ENCODE results near the gene FGR.

Gene FGR

GRCh38 chr1:27605796-27606707, 28.9 kb downstream of the FGR start:
- Mint-ChIP-seq H3K9me3 (ENCODE audit: low read depth) (no peaks in the 10 kb centered on the region), H3K36me3 (no peaks in the 10 kb centered on the region), H3K4me3 (peak overlapping the region; percentile 34), H3K27ac (peak overlapping the region; percentile 77), H3K4me1 (ENCODE audit: low read depth) (peaks cover 30% of the 10 kb centered on the region), H3K27me3 (no peaks in the 10 kb centered on the region)

DNA sequence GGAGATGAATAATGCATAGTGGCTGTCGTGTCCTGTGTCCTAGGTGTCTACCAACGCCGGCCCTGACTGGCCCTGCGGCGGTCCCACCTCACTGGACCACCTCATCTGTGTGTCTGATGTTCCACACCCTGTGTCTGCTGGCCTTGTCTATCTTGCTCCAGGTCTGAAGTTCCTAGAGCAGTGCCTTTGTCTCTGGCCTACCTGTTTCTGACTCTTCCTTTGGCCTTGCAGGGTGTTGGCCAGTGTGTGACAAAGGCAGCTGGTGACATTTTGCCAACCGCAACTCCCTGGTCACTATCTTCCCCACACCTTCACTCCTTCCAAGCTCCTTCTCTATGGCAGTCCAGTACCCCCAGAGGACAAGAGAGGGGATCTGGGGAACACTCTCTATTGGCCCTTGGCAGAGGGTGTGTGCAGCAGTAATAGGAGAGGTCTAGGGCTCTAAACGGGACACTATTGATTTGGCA, 29.7 kb downstream of the FGR start:
- H3K9me3 Mint-ChIP-seq (ENCODE audit: low read depth): no peaks in the 10 kb centered on the region
- H3K27ac Mint-ChIP-seq: no peak overlapping the region
- peak overlapping the region; percentile 94 for H3K4me3 Mint-ChIP-seq
- H3K36me3 Mint-ChIP-seq: no peaks in the 10 kb centered on the region
- no peaks in the 10 kb centered on the region for H3K27me3 Mint-ChIP-seq
- H3K4me1 Mint-ChIP-seq (ENCODE audit: low read depth): peaks cover 37% of the 10 kb centered on the region

GRCh38 chr1:27604579-27605299, 30.2 kb downstream of the FGR start:
- H3K27ac Mint-ChIP-seq: peak overlapping the region; percentile 78
- H3K9me3 Mint-ChIP-seq (ENCODE audit: low read depth): no peaks in the 10 kb centered on the region
- H3K4me1 Mint-ChIP-seq (ENCODE audit: low read depth): peaks cover 43% of the 10 kb centered on the region
- peak overlapping the region; percentile 94 for H3K4me3 Mint-ChIP-seq
- H3K27me3 Mint-ChIP-seq: no peaks in the 10 kb centered on the region
- no peaks in the 10 kb centered on the region for H3K36me3 Mint-ChIP-seq

DNA sequence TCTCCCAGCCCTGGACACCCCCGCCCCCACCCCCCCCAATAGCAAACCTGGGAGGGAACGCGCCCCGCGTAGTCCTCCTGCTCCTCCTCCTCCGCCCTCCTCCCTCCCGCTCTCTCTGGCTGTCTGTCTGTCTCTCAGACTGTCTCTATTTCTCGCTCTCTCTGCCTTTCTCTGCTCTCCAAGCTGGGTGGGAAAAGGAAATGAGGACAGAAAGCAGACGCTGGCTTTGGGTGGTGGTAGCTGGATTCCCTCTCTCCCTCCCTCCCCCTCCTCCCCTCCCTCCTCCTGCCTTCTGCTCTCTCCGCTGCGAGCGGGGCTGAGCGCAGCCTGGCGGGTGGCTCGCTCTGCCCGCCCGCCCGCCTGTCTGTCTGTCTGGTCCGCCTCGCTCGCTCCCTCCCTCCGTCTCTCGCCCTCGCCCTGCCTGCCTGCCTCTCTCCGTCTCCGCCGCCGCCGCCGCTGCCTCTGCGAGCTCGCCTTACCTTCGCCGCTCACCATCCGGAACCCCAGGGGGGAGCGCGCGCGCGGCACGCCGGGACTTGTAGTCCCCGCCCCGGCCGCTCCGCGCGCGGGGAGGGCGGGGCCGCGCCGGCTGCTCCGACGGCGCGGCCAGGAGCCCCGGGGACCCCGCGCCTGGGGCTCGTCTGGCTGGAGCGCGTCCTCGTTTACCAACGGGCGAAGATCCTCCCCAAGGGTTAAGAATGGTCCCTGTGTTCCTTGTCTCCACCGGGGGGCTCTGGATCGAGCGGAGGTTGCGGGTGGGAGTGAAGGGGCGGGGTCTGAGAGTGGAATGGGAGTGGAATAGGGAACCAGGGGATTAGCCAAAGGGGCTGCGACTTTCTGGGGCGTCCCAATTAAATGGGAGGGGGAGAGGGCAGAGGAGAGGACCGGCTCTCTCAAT, 31.1 kb downstream of the FGR start, which contains the start of gene AHDC1:
AHDC1 (minus strand) TSS at position 464 of the 898 bp plus-strand sequence. CDS start 52,029 bp downstream, outside the sequence.
- Mint-ChIP-seq H3K36me3 (no peaks in the 10 kb centered on the region), H3K4me3 (peak within 1 kb of the TSS; percentile 94), H3K27me3 (no peaks in the 10 kb centered on the region), H3K27ac (peak within 1 kb of the TSS; percentile 78), H3K9me3 (ENCODE audit: low read depth) (no peaks in the 10 kb centered on the region), H3K4me1 (ENCODE audit: low read depth) (peaks cover 51% of the 10 kb centered on the region)

DNA sequence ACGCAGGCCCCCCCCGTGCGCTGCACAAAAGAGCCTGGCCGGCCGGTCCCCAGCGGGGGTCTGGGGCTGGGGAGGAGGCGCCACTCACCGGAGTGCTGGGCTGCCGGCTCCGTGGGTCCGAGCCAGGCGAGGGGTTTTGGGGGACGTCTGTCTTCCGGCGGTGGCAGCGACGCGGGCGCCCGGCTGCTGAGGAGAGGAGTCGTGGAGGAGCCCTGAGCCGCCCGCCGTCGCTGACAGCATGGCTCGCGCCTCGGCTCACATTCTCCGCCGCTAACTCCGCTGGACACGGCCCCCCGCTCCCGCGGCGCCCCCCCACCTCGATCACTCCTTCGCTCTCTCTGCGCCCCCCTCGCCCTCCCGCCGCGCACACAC, 31.7 kb downstream of the FGR start:
- H3K27me3 Mint-ChIP-seq: no peaks in the 10 kb centered on the region
- H3K9me3 Mint-ChIP-seq (ENCODE audit: low read depth): no peaks in the 10 kb centered on the region
- peak overlapping the region; percentile 94 for H3K4me3 Mint-ChIP-seq
- no peaks in the 10 kb centered on the region for H3K36me3 Mint-ChIP-seq
- H3K27ac Mint-ChIP-seq: no peak overlapping the region
- peaks cover 56% of the 10 kb centered on the region for H3K4me1 Mint-ChIP-seq (ENCODE audit: low read depth)

DNA sequence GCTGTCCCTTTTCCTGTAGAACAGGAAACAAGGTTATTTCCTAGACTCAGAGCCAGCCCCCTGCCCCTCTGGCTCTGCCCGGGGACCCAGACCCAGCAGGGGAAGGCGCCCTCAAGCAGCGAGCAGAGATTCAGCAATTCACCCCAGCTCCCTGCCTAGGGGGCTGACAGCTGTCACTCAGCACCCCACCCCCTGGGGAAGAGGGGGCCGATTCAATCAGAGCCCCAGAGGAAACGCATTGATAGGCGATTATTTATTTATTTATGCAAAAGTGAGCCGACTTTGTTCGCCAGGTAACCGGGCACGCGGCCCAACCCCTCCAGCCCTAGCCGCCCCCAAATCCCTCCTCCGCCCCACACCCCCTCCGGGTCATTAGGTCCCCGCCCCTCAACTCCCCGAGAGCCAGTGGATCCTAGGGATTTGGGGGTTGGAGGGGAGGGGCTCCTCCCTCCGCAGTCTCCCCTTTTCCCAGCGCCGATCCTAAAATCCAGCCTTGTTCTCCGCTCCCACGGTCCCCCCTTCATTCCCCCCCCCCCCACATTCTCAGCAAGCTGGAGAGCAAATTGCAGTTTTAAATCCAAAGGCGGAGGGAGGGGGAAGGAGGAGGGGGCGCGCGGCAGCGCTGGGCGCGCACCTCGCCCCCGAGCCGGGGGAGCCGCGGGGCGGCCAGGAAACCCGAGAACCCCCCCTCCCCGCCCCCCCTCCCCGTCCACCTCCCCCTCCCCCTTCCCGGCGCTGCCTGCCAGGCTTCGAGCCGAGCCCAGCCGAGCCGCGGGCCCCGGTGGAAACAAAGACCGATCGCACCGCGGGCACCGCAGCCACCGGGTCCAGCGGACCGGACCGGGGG, 32.3 kb downstream of the FGR start:
- H3K36me3 Mint-ChIP-seq: no peaks in the 10 kb centered on the region
- H3K27me3 Mint-ChIP-seq: no peaks in the 10 kb centered on the region
- peak overlapping the region; percentile 84 for H3K4me3 Mint-ChIP-seq
- peak overlapping the region; percentile 50 for H3K27ac Mint-ChIP-seq
- no peaks in the 10 kb centered on the region for H3K9me3 Mint-ChIP-seq (ENCODE audit: low read depth)
- H3K4me1 Mint-ChIP-seq (ENCODE audit: low read depth): peaks cover 56% of the 10 kb centered on the region

DNA sequence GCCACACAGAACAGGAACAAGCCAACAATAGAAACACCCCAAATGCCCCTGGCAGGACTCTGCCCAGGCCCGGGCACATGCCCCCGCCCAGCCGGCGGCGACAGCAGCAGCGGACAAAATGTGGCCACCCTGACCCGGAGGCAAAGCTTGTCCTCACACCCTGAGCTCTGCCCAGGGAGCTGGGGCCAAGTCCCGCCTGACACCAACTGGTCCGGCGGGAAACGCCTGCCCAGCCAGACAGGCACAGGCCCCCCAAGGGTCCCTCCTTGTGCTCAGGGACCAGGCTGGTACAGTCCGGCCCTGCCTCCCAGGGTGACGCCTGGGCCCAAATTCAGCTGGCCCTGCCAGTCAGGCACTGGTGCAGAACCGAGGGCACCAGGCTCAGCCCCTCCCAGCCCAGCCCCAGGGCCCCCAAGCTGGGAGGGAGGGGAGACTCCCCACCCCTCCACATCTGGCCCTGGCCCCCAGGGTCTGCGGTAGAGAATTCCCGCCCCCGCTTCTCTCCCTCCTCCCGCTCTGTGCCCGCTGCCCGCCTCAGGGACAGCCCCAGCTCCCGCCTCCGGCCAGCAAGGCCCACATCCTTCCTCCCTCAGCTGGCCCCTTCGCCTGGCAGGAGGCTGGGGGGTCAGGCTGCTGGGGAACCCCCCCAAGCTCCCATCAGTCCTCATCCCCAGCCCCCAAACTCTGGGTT, 33.1 kb downstream of the FGR start:
- H3K27me3 Mint-ChIP-seq: no peaks in the 10 kb centered on the region
- peak overlapping the region; percentile 84 for H3K4me3 Mint-ChIP-seq
- no peaks in the 10 kb centered on the region for H3K9me3 Mint-ChIP-seq (ENCODE audit: low read depth)
- no peak overlapping the region for H3K27ac Mint-ChIP-seq
- peaks cover 56% of the 10 kb centered on the region for H3K4me1 Mint-ChIP-seq (ENCODE audit: low read depth)
- no peaks in the 10 kb centered on the region for H3K36me3 Mint-ChIP-seq

DNA sequence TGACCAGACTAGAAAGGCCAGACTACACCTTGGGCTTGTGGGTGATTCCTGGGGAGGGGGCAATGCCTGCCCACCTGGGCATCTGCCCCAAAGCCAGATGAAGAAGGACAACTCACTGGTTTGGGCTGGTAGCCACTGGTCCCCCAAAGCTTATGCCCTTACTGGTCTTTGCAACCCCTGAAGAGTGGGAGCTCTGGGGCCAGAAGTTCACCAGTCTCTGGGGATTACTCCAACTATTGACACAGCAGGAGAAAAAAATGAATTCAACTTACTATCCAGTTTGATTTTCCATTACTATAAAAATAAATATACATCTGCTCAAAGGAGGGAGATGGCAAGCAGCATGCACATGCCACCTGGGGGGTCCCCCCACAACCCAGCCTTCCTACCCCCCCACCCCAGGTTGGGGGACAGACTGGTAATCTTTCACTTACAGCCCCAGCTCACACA, 33.6 kb downstream of the FGR start:
- no peak overlapping the region for H3K27ac Mint-ChIP-seq
- H3K27me3 Mint-ChIP-seq: no peaks in the 10 kb centered on the region
- H3K9me3 Mint-ChIP-seq (ENCODE audit: low read depth): no peaks in the 10 kb centered on the region
- H3K4me3 Mint-ChIP-seq: peak overlapping the region; percentile 55
- H3K36me3 Mint-ChIP-seq: no peaks in the 10 kb centered on the region
- peaks cover 50% of the 10 kb centered on the region for H3K4me1 Mint-ChIP-seq (ENCODE audit: low read depth)

- H3K36me3 Mint-ChIP-seq: no peaks in the 10 kb centered on the region
- H3K9me3 Mint-ChIP-seq (ENCODE audit: low read depth): no peaks in the 10 kb centered on the region
- peak overlapping the region; percentile 13 for H3K27ac Mint-ChIP-seq
- no peaks in the 10 kb centered on the region for H3K27me3 Mint-ChIP-seq
- peak overlapping the region; percentile 55 for H3K4me3 Mint-ChIP-seq
- H3K4me1 Mint-ChIP-seq (ENCODE audit: low read depth): peaks cover 44% of the 10 kb centered on the region
Observed at GRCh38 chr1:27600498-27601175, 34.3 kb downstream of the FGR start.

- Mint-ChIP-seq H3K27me3 (no peaks in the 10 kb centered on the region), H3K4me3 (peak overlapping the region; percentile 63), H3K9me3 (ENCODE audit: low read depth) (no peaks in the 10 kb centered on the region), H3K27ac (no peak overlapping the region), H3K4me1 (ENCODE audit: low read depth) (peaks cover 39% of the 10 kb centered on the region), H3K36me3 (no peaks in the 10 kb centered on the region)
Observed at GRCh38 chr1:27599605-27600497, 35.1 kb downstream of the FGR start.

GRCh38 chr1:27598902-27599528, 36.0 kb downstream of the FGR start:
- Mint-ChIP-seq H3K9me3 (ENCODE audit: low read depth) (no peaks in the 10 kb centered on the region), H3K27me3 (no peaks in the 10 kb centered on the region), H3K36me3 (no peaks in the 10 kb centered on the region), H3K27ac (no peak overlapping the region), H3K4me1 (ENCODE audit: low read depth) (peaks cover 39% of the 10 kb centered on the region), H3K4me3 (peak overlapping the region; percentile 28)

GRCh38 chr1:27598295-27598687, 36.7 kb downstream of the FGR start:
- Mint-ChIP-seq H3K4me3 (no peak overlapping the region), H3K27me3 (no peaks in the 10 kb centered on the region), H3K36me3 (no peaks in the 10 kb centered on the region), H3K27ac (peak overlapping the region; percentile 34), H3K4me1 (ENCODE audit: low read depth) (peaks cover 37% of the 10 kb centered on the region), H3K9me3 (ENCODE audit: low read depth) (no peaks in the 10 kb centered on the region)
